Mesenchymal stem cell (in vitro differentiated cells and primary cell): ENCODE results near the gene IAPP.
"Not testable (repeated sequence)": the region's sequence is repeated elsewhere in the genome, so short reads cannot be mapped to it uniquely, and the experiment has no call there.

ENCODE experiments used
- DNase-seq: peaks from one replicate; pipeline ENCODE4 v3.0.0-alpha.2; 2013
- H2AFZ ChIP-seq: one replicate; pipeline ENCODE4 v1.6.1; 2013; ENCODE audit warnings: low read depth, mild to moderate bottlenecking, control low read depth, inconsistent platforms, low read length, moderate library complexity
- H2AK5ac ChIP-seq: 2 replicates; pipeline ENCODE4 v1.6.1; 2013; ENCODE audit warnings: low read length, moderate library complexity, mild to moderate bottlenecking, inconsistent platforms; ENCODE audit not compliant: severe bottlenecking
- H2BK120ac ChIP-seq: one replicate; pipeline ENCODE4 v1.6.1; 2013; ENCODE audit warnings: low read depth, mild to moderate bottlenecking, inconsistent platforms, low read length, moderate library complexity
- H2BK12ac ChIP-seq, 2 experiments: one replicate each; pipeline ENCODE4 v1.6.1; 2013; ENCODE audit warnings: inconsistent platforms in 2 of 2, low read length in 2 of 2, mild to moderate bottlenecking in 2 of 2, moderate library complexity in 2 of 2, control low read depth in 1 of 2
- H2BK15ac ChIP-seq: one replicate; pipeline ENCODE4 v1.6.1; 2013; ENCODE audit warnings: mild to moderate bottlenecking, low read depth, inconsistent platforms; ENCODE audit not compliant: poor library complexity, severe bottlenecking
- H2BK5ac ChIP-seq: 2 replicates; pipeline ENCODE4 v1.6.1; 2013; ENCODE audit warnings: low read depth, mild to moderate bottlenecking, low read length, control low read depth, inconsistent platforms; ENCODE audit not compliant: poor library complexity, severe bottlenecking
- H3K14ac ChIP-seq, 2 experiments: one replicate each; pipeline ENCODE4 v1.6.1; 2013; ENCODE audit warnings: inconsistent platforms in 2 of 2, low read length in 2 of 2, control low read depth in 1 of 2, mild to moderate bottlenecking in 1 of 2, moderate library complexity in 1 of 2
- H3K18ac ChIP-seq, 2 experiments: one replicate each; pipeline ENCODE4 v1.6.1; 2013; ENCODE audit warnings: inconsistent platforms in 2 of 2, low read length in 2 of 2, control low read depth in 1 of 2, low read depth in 1 of 2, mild to moderate bottlenecking in 1 of 2
- H3K23ac ChIP-seq, 2 experiments: one replicate each; pipeline ENCODE4 v1.6.1; 2013; ENCODE audit warnings: inconsistent platforms in 2 of 2, low read length in 2 of 2, mild to moderate bottlenecking in 2 of 2, moderate library complexity in 2 of 2, control low read depth in 1 of 2
- H3K27ac ChIP-seq: 2 replicates; pipeline ENCODE4 v1.5.1; 2013; ENCODE audit warnings: mild to moderate bottlenecking, moderate library complexity, low read length, control low read depth, inconsistent platforms; ENCODE audit not compliant: poor library complexity, severe bottlenecking
- H3K27me3 ChIP-seq, 2 experiments: 2 replicates each; pipeline versions ENCODE4 v1.6.1 to v1.7.0; 2013; ENCODE audit warnings: low read length in 2 of 2, mild to moderate bottlenecking in 2 of 2, moderate library complexity in 2 of 2, control low read depth in 1 of 2, inconsistent platforms in 1 of 2; ENCODE audit not compliant: control insufficient read depth in 1 of 2, insufficient read depth in 1 of 2
- H3K36me3 ChIP-seq, 2 experiments: 2 replicates each; pipeline versions ENCODE4 v1.6.1 to v1.7.0; 2013; ENCODE audit warnings: low read length in 2 of 2, control low read depth in 1 of 2, inconsistent platforms in 1 of 2, low read depth in 1 of 2, mild to moderate bottlenecking in 1 of 2; ENCODE audit not compliant: insufficient read depth in 2 of 2, control insufficient read depth in 1 of 2
- H3K4ac ChIP-seq, 2 experiments: one replicate each; pipeline ENCODE4 v1.6.1; 2013; ENCODE audit warnings: inconsistent platforms in 2 of 2, low read length in 2 of 2, mild to moderate bottlenecking in 2 of 2, moderate library complexity in 2 of 2, control low read depth in 1 of 2, low read depth in 1 of 2
- H3K4me1 ChIP-seq: 2 replicates; pipeline ENCODE4 v1.6.1; 2013; ENCODE audit warnings: low read depth, low read length, control low read depth; ENCODE audit not compliant: control insufficient read depth, insufficient read depth
- H3K4me2 ChIP-seq: 2 replicates; pipeline ENCODE4 v1.6.1; 2013; ENCODE audit warnings: low read length, mild to moderate bottlenecking, inconsistent platforms; ENCODE audit not compliant: poor library complexity, severe bottlenecking
- H3K4me3 ChIP-seq, 2 experiments: 2 replicates each; pipeline versions ENCODE4 v1.5.1 to v1.7.0; 2013; ENCODE audit warnings: low read length in 2 of 2, mild to moderate bottlenecking in 2 of 2, control low read depth in 1 of 2, low read depth in 1 of 2; ENCODE audit not compliant: insufficient read depth in 1 of 2
- H3K79me1 ChIP-seq: replicated peaks from 2 replicates; pipeline ENCODE4 v1.6.1; 2013; ENCODE audit warnings: mild to moderate bottlenecking, control low read depth, low read length, inconsistent platforms; ENCODE audit not compliant: poor library complexity, severe bottlenecking
- H3K9ac ChIP-seq: 2 replicates; pipeline ENCODE4 v1.7.0; 2013; ENCODE audit warnings: mild to moderate bottlenecking, low read length, moderate library complexity
- H3K9me3 ChIP-seq: 2 replicates; pipeline ENCODE4 v1.7.0; 2013; ENCODE audit warnings: mild to moderate bottlenecking, low read length; ENCODE audit not compliant: control insufficient read depth
- H4K8ac ChIP-seq: one replicate; pipeline ENCODE4 v1.6.1; 2013; ENCODE audit warnings: inconsistent platforms, mild to moderate bottlenecking, low read length, moderate library complexity
- H4K91ac ChIP-seq: one replicate; pipeline ENCODE4 v1.6.1; 2013; ENCODE audit warnings: mild to moderate bottlenecking, low read length, inconsistent platforms
- WGBS: methylation state at CpG from one replicate; pipeline ENCODE4 v1.1.7; 2013; ENCODE audit warnings: mixed read lengths; 5-methylcytosine and 5-hydroxymethylcytosine counted together

The IAPP gene

GRCh38 chr12:21370845-21371449 lies 1.8 kb upstream of the IAPP start:
- no peak overlapping the region for H3K18ac ChIP-seq

GRCh38 chr12:21379218-21379617 lies 6.5 kb downstream of the IAPP start:
- no peak overlapping the region for H2BK12ac ChIP-seq
- no peak overlapping the region for H3K4ac ChIP-seq
- no peak overlapping the region for H4K8ac ChIP-seq
- H3K9me3 ChIP-seq, result no peaks in the 10 kb centered on the region
- H3K36me3 ChIP-seq, result no peaks in the 10 kb centered on the region
- H3K4me3 ChIP-seq, result no peak overlapping the region
- no peak overlapping the region for H3K27ac ChIP-seq
- H2AFZ ChIP-seq, result no peak overlapping the region
- no peak overlapping the region for H2BK15ac ChIP-seq
- no peak overlapping the region for H4K91ac ChIP-seq
- no peak overlapping the region for H3K9ac ChIP-seq
- H3K27me3 ChIP-seq, result no peaks in the 10 kb centered on the region
- no peaks in the 10 kb centered on the region for H3K79me1 ChIP-seq
- no peak overlapping the region for H2AK5ac ChIP-seq
- no peak overlapping the region for H2BK5ac ChIP-seq
- H3K4me1 ChIP-seq, result no peaks in the 10 kb centered on the region
- WGBS, result 96% methylated on average over 3 of the region's 3 CpGs
- no peak overlapping the region for H3K4me2 ChIP-seq
- H3K23ac ChIP-seq, result no peak overlapping the region
- H3K18ac ChIP-seq, result no peak overlapping the region
- no peak overlapping the region for H2BK120ac ChIP-seq
- no peak for DNase-seq
- H3K14ac ChIP-seq, result no peak overlapping the region

More at GRCh38 chr12:21370845-21371449, 1.8 kb upstream of the IAPP start:
- H3K27me3 ChIP-seq, result no peaks in the 10 kb centered on the region
- H3K9me3 ChIP-seq, result no peaks in the 10 kb centered on the region
- no peak overlapping the region for H2BK5ac ChIP-seq
- no peaks in the 10 kb centered on the region for H3K79me1 ChIP-seq
- H3K4me3 ChIP-seq, result no peak overlapping the region
- no peak overlapping the region for H4K91ac ChIP-seq
- no peak overlapping the region for H3K9ac ChIP-seq
- H2BK12ac ChIP-seq, result no peak overlapping the region
- H3K36me3 ChIP-seq, result no peaks in the 10 kb centered on the region
- no peak overlapping the region for H2BK120ac ChIP-seq
- WGBS, result 86% methylated on average over 4 of the region's 7 CpGs
- H3K4ac ChIP-seq, result no peak overlapping the region
- H2AK5ac ChIP-seq, result no peak overlapping the region
- H2AFZ ChIP-seq, result no peak overlapping the region
- no peaks in the 10 kb centered on the region for H3K4me1 ChIP-seq
- no peak overlapping the region for H3K23ac ChIP-seq
- no peak overlapping the region for H3K27ac ChIP-seq
- H3K4me2 ChIP-seq, result no peak overlapping the region
- no peak overlapping the region for H4K8ac ChIP-seq
- no peak overlapping the region for H2BK15ac ChIP-seq
- no peak overlapping the region for H3K14ac ChIP-seq
- no peak for DNase-seq

GRCh38 chr12:21381320-21381719 lies 8.6 kb downstream of the IAPP start:
- H2AK5ac ChIP-seq, H3K18ac ChIP-seq, H3K14ac ChIP-seq, H2BK12ac ChIP-seq, H2BK5ac ChIP-seq, H3K4me3 ChIP-seq, H3K4me1 ChIP-seq, DNase-seq, H3K36me3 ChIP-seq, H3K4ac ChIP-seq, H2BK15ac ChIP-seq, H2AFZ ChIP-seq, H2BK120ac ChIP-seq, H3K23ac ChIP-seq, H3K79me1 ChIP-seq, H3K27me3 ChIP-seq, H3K27ac ChIP-seq, H4K91ac ChIP-seq, H3K9me3 ChIP-seq, H3K9ac ChIP-seq, H3K4me2 ChIP-seq, H4K8ac ChIP-seq: not testable (repeated sequence)
- WGBS, result 86% methylated on average over 4 of the region's 5 CpGs

- H3K4ac ChIP-seq, result no peak overlapping the region
- DNase-seq, result no peak
- no peak overlapping the region for H2BK5ac ChIP-seq
- no peak overlapping the region for H3K4me2 ChIP-seq
- no peaks in the 10 kb centered on the region for H3K27me3 ChIP-seq
- H3K18ac ChIP-seq, result no peak overlapping the region
- H3K9ac ChIP-seq, result no peak overlapping the region
- no peak overlapping the region for H2AFZ ChIP-seq
- no peak overlapping the region for H4K8ac ChIP-seq
- H3K36me3 ChIP-seq, result no peaks in the 10 kb centered on the region
- WGBS, result 83% methylated on average over 2 of the region's 2 CpGs
- H2BK12ac ChIP-seq, result no peak overlapping the region
- no peak overlapping the region for H3K27ac ChIP-seq
- H3K9me3 ChIP-seq, result no peaks in the 10 kb centered on the region
- H3K14ac ChIP-seq, result no peak overlapping the region
- no peak overlapping the region for H3K4me3 ChIP-seq
- no peak overlapping the region for H3K23ac ChIP-seq
- no peaks in the 10 kb centered on the region for H3K4me1 ChIP-seq
- no peaks in the 10 kb centered on the region for H3K79me1 ChIP-seq
- no peak overlapping the region for H2BK15ac ChIP-seq
- H2AK5ac ChIP-seq, result no peak overlapping the region
- H4K91ac ChIP-seq, result no peak overlapping the region
- no peak overlapping the region for H2BK120ac ChIP-seq
These were observed 11.6 kb downstream of the IAPP start for GRCh38 chr12:21384261-21384660.
